Liver (tissue), 3 donors: Measurements from ENCODE around the gene PRDX6.

Experiments used
- EGR1 ChIP-seq, 2 donors: IDR thresholded peaks; 2 replicates each; pipeline ENCODE4 v1.6.1; 2016 to 2018; ENCODE audit warnings: antibody characterized with exemption in 2 of 2, low read depth in 2 of 2
- FOXA1 ChIP-seq: IDR thresholded peaks from 2 replicates; pipeline ENCODE4 v1.6.1; 2016; ENCODE audit warnings: antibody characterized with exemption
- GABPA ChIP-seq, 2 donors: IDR thresholded peaks in 1 of 2; conservative IDR thresholded peaks in 1 of 2; 2 replicates each; pipeline ENCODE4 v1.6.1; 2016; ENCODE audit warnings: antibody characterized with exemption in 2 of 2, mild to moderate bottlenecking in 1 of 2, moderate library complexity in 1 of 2
- HNF4A ChIP-seq, 2 donors: conservative IDR thresholded peaks; 2 replicates each; pipeline ENCODE4 v1.6.1; 2016; ENCODE audit warnings: antibody characterized with exemption in 2 of 2, mild to moderate bottlenecking in 2 of 2
- JUND ChIP-seq, 2 donors: IDR thresholded peaks; 2 replicates each; pipeline ENCODE4 v1.6.1; 2016; ENCODE audit warnings: antibody characterized with exemption in 2 of 2
- RAD21 ChIP-seq, 2 donors: IDR thresholded peaks; 2 replicates each; pipeline ENCODE4 v1.6.1; 2016; ENCODE audit warnings: antibody characterized with exemption in 2 of 2, mild to moderate bottlenecking in 2 of 2
- SP1 ChIP-seq: IDR thresholded peaks from 2 replicates; pipeline ENCODE4 v1.6.1; 2018; ENCODE audit warnings: antibody characterized with exemption, mild to moderate bottlenecking
- TAF1 ChIP-seq: conservative IDR thresholded peaks from 2 replicates; pipeline ENCODE4 v1.6.1; 2016; ENCODE audit warnings: antibody characterized with exemption, mild to moderate bottlenecking
- YY1 ChIP-seq: IDR thresholded peaks from 2 replicates; pipeline ENCODE4 v1.6.1; 2016; ENCODE audit warnings: antibody characterized with exemption, mild to moderate bottlenecking
- TF ChIP-seq, protein P1 (sequence below): IDR thresholded peaks from 2 replicates; pipeline ENCODE4 v1.6.1; 2016; ENCODE audit warnings: antibody characterized with exemption
- TF ChIP-seq, protein P2 (sequence below): fragments of 150-350 bp; IDR thresholded peaks from 2 replicates; pipeline ENCODE4 v1.5.1; 2017; ENCODE audit warnings: improper control_type of control experiment, low read depth, low read length; ENCODE audit not compliant: missing input control
- TF ChIP-seq, protein P3 (sequence below): IDR thresholded peaks from 2 replicates; pipeline ENCODE4 v1.6.1; 2016; ENCODE audit warnings: antibody characterized with exemption
- TF ChIP-seq, protein P4 (sequence below): IDR thresholded peaks from 2 replicates; pipeline ENCODE4 v1.6.1; 2016; ENCODE audit warnings: antibody characterized with exemption, mild to moderate bottlenecking
- donor health status: healthy.
- donor health status: healthy.

DNA sequence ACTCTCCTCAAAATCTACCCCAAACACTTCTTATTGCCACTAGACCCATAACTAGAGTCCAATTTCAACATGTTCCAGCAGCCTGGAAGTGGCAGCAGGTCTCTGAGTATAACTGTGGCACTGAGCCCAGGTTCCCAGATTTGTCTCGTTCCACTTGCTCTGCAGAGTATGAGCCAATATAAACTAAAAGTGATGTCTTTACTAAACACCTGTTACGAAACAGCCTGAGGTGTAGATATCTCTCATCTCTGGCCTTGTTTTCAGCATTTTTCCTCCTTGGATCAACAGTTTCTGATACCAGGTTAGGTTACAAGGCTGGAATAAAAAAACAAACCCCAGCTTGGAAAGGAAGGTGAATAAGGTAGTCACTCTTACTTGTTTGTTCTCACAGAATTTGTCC lies 25.2 kb upstream of the PRDX6 start:
- TF ChIP-seq EGR1 (IDR thresholded peaks at IDR 0.05; ENCODE audit: low read depth in 2 of 2) (peak in 1 of 2 donors; percentile 49), RAD21 (IDR thresholded peaks at IDR 0.05) (peak; percentile 53 to 56), HNF4A (conservative IDR thresholded peaks at IDR 0.05) (peak; percentile 79 to 82), JUND (IDR thresholded peaks at IDR 0.05) (peak; percentile 82 to 87), FOXA1 (peak; percentile 55), GABPA (IDR thresholded peaks at IDR 0.05 in 1 of 2, conservative IDR thresholded peaks at IDR 0.05 in 1 of 2) (peak in 1 of 2 donors; percentile 68), TAF1 (no peak), YY1 (peak; percentile 77), SP1 (peak; percentile 64)
- TF ChIP-seq, protein P1, sequence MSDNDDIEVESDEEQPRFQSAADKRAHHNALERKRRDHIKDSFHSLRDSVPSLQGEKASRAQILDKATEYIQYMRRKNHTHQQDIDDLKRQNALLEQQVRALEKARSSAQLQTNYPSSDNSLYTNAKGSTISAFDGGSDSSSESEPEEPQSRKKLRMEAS: peak; percentile 71
- TF ChIP-seq, protein P2, sequence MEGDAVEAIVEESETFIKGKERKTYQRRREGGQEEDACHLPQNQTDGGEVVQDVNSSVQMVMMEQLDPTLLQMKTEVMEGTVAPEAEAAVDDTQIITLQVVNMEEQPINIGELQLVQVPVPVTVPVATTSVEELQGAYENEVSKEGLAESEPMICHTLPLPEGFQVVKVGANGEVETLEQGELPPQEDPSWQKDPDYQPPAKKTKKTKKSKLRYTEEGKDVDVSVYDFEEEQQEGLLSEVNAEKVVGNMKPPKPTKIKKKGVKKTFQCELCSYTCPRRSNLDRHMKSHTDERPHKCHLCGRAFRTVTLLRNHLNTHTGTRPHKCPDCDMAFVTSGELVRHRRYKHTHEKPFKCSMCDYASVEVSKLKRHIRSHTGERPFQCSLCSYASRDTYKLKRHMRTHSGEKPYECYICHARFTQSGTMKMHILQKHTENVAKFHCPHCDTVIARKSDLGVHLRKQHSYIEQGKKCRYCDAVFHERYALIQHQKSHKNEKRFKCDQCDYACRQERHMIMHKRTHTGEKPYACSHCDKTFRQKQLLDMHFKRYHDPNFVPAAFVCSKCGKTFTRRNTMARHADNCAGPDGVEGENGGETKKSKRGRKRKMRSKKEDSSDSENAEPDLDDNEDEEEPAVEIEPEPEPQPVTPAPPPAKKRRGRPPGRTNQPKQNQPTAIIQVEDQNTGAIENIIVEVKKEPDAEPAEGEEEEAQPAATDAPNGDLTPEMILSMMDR: no peak
- TF ChIP-seq, protein P3, sequence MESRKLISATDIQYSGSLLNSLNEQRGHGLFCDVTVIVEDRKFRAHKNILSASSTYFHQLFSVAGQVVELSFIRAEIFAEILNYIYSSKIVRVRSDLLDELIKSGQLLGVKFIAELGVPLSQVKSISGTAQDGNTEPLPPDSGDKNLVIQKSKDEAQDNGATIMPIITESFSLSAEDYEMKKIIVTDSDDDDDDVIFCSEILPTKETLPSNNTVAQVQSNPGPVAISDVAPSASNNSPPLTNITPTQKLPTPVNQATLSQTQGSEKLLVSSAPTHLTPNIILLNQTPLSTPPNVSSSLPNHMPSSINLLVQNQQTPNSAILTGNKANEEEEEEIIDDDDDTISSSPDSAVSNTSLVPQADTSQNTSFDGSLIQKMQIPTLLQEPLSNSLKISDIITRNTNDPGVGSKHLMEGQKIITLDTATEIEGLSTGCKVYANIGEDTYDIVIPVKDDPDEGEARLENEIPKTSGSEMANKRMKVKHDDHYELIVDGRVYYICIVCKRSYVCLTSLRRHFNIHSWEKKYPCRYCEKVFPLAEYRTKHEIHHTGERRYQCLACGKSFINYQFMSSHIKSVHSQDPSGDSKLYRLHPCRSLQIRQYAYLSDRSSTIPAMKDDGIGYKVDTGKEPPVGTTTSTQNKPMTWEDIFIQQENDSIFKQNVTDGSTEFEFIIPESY: peak; percentile 48
- TF ChIP-seq, protein P4, sequence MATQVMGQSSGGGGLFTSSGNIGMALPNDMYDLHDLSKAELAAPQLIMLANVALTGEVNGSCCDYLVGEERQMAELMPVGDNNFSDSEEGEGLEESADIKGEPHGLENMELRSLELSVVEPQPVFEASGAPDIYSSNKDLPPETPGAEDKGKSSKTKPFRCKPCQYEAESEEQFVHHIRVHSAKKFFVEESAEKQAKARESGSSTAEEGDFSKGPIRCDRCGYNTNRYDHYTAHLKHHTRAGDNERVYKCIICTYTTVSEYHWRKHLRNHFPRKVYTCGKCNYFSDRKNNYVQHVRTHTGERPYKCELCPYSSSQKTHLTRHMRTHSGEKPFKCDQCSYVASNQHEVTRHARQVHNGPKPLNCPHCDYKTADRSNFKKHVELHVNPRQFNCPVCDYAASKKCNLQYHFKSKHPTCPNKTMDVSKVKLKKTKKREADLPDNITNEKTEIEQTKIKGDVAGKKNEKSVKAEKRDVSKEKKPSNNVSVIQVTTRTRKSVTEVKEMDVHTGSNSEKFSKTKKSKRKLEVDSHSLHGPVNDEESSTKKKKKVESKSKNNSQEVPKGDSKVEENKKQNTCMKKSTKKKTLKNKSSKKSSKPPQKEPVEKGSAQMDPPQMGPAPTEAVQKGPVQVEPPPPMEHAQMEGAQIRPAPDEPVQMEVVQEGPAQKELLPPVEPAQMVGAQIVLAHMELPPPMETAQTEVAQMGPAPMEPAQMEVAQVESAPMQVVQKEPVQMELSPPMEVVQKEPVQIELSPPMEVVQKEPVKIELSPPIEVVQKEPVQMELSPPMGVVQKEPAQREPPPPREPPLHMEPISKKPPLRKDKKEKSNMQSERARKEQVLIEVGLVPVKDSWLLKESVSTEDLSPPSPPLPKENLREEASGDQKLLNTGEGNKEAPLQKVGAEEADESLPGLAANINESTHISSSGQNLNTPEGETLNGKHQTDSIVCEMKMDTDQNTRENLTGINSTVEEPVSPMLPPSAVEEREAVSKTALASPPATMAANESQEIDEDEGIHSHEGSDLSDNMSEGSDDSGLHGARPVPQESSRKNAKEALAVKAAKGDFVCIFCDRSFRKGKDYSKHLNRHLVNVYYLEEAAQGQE: peak; percentile 71
